Activated naive CD4-positive, alpha-beta T cell treated with Interleukin-2 at 50 U/mL for 16 hours (primary cell): ENCODE measurements around the gene SKIC8.
A peak's percentile ranks its signal among the peaks of the same experiment; 100 is the strongest.

Experiments used
- DNase-seq: peaks from one replicate; pipeline ENCODE4 v3.0.0-alpha.2; 2020

SKIC8 gene

DNA sequence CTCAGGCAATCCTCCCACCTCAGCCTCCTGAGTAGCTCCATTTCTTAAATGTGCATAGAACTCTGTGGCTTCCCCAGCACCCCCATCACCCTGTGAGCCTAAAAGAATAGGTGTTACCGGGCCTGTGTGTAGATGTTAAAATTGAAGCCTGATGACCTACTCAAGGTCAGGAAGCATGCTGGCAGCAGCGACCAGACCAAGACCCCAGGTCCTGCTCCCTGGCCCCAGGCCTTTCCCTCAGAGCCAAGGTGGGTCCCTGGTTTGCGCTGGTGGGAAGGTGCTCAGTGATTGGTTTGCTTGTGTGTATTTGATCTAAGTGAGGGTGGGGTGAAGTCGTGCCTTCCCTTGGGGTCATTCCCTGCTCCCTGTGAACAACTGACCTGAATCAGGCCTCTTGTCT lies 22.4 kb upstream of the SKIC8 start:
- no peak for DNase-seq

GRCh38 chr15:78321041-78321570 lies 21.7 kb upstream of the SKIC8 start:
- DNase-seq: no peak

DNA sequence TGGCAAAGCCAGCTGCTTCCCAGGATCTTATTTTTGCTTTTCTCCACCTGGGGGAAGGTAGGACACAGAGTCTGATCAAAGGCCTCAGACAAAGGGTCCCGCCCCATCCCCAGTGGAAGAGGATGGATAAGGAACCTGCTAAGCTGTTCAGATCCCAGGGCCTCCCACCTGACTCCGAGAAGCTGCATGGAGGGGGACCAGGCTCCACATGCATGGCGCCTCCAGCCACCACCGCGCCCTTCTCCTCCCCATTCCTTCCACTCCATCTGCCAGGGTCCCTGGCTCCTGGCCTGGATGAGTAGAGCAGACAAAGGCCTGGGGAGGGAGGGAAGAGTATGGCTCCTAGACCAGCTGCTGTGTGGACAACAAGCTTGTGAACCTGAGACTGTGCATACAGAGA lies 20.8 kb upstream of the SKIC8 start:
- DNase-seq: no peak

GRCh38 chr15:78319588-78319987 lies 20.2 kb upstream of the SKIC8 start:
- no peak for DNase-seq

- no peak for DNase-seq
Measured at GRCh38 chr15:78317145-78317836, 17.9 kb upstream of the SKIC8 start.

GRCh38 chr15:78316283-78317083 lies 17.1 kb upstream of the SKIC8 start:
- no peak for DNase-seq

- DNase-seq: no peak
Measured at GRCh38 chr15:78315686-78316282, 16.4 kb upstream of the SKIC8 start.

GRCh38 chr15:78314181-78314581 lies 14.8 kb upstream of the SKIC8 start:
- no peak for DNase-seq

GRCh38 chr15:78313383-78313782 lies 14.0 kb upstream of the SKIC8 start:
- DNase-seq: no peak

GRCh38 chr15:78312957-78313356 lies 13.5 kb upstream of the SKIC8 start:
- DNase-seq: no peak

DNA sequence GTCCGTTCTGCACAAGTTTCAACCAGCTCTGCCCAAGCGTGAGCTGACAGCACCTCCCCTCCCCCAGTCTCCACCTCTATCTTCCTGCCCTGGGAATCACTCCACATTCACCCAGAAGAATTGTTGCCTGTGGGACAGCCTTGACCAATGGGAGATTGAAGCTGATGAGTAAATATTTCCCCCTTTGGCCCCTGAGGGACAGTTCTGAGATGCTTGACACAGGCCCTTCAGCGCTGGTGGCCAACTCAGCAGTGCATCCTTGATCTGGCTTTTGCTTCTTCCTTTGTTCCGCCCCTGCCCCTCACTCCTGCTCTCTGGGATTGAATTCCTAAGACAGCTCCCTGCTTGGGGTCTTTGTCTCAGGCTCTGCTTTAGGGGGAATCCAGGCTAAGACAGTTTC lies 13.1 kb upstream of the SKIC8 start:
- no peak for DNase-seq

- no peak for DNase-seq
Measured at GRCh38 chr15:78311292-78311691, 11.9 kb upstream of the SKIC8 start.

GRCh38 chr15:78308422-78309032 lies 9.1 kb upstream of the SKIC8 start:
- peak; percentile 42 for DNase-seq

DNA sequence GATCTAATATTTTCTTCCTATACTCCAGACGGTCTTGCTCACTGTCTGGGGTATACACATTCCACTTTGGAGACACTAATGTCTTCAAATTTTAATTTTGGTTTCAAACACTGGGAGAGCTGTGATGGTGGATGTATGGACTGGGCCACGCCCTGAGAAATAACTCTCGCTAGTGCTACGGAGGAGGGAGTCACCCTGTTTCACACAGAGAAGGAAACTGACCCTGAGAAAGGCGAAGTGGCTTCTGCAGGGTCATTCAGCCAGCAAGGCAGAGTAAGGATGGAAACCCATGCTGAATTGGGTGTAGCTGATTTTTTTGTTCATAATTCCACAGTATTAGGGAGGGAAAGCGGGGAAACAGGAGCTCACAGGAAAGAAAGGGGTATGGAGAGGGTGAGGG lies 8.6 kb upstream of the SKIC8 start:
- no peak for DNase-seq

DNA sequence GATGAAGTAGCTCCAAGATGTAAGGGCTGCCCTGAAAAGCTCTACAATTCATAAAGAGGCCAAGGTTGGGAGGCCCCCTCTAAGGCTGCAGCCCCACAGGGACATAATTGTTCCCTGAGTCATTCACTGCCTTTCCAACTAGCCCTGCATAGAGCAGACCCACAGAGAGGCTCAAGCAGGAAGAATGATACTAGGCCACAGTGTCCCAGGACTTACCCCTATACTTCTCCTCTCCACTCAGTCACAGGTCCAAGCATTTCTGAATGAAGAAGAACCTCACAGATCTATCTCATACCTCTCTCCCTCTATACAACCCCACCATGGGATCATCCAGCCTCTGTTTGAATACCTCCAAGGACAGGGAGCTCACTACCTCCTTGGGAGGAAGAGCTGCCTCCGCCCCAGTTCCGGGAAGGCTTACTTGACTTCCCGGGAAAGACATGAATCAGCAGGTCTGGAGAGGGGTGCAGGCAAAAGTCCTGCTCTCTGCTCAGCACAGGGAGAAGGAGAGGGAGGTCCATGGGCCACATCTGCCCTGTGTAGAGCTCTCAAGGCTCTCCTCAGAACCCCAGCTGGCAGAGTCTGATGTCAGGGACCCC lies 6.9 kb upstream of the SKIC8 start:
- no peak for DNase-seq

DNA sequence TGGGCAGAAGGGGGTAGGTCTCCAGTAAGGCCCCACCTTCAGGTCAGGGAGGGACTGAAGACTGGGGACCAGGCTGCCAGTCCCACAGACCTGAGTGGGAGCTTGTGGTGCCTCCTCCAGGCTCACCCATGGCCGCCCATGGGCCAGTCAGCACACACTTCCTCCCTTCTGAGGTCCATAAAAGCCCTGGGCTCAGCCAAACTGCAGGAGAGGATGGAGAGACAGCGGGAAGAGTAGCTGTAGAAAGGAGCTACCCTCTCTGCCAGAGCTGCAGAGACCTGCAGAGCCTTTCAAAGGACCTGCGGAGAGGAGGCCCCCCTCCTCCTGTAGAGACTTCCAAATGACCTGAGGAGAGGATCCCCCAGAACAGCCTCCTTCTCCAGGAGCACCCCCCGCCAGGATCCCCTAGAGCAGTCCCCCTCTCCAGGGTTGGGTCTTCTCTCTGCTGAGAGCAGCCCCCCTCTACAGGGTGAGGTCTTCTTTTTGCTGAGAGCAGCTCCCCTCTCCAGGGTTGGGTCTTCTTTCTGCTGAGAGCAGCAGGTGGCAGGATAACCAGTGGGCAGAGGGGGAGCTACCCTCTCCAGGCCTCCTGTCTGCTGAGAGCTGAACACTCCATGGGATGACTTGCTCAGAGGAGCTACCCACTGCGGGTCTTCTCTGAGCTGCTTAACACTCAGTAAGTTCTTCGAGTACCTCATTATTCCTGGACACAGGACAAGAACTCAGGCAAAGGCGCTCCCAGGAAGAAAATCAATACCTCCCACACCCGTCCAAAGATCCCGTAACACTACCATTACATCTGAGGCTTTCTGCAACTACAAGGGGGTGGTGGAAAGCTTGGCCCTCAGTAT lies 5.0 kb upstream of the SKIC8 start:
- no peak for DNase-seq

DNA sequence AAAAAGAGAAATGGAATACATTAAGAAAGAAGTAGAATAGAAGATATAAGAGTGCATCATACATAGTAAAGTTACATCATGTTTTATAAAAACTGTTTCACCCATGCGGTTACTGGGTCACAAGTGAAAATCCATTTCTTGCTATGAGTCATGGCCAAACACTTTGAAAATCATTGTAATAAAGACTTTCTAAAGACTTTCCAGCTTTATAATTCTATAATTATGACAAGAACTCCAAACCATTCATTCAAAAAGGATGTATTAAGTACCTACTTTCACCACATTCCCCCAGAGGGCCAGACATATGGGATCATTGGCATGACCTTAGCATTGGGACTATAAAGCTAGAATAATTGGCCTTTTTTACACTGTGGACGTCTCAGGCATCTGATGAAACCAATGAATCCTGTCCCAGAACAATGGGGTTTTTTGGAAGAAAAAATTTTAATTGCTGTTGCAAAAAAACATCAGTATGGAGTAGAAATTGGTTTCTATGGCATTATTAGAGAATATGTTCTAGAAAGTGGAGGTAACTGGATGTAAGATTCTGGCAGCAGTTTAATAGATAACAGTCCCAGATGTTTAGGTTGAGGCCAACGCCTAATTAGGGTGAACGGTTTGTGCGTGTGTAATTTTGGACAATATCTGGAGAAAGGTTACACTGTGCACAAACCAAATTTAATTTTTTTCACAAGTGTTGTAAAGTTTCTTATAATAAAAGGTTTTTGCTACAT lies 3.3 kb upstream of the SKIC8 start:
- no peak for DNase-seq

DNA sequence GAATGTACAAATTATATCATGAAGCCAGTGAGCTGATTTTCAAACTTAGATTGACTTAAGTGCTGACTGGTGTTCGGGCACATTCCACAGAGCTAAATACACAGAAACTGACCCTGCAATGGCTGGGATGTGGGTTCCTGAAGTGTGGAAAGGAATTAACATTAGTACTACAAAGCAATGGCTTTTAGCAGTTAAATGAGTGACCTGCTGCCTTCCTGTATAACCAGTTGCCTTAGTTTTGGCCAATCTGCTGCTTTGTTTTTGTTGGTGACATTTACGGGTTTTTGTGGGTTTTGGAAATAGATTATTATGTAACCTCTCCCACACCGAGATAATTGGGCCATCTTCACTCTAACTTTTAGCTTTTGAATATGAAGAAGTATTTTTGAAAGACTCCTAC lies 2.4 kb upstream of the SKIC8 start:
- no peak for DNase-seq

DNA sequence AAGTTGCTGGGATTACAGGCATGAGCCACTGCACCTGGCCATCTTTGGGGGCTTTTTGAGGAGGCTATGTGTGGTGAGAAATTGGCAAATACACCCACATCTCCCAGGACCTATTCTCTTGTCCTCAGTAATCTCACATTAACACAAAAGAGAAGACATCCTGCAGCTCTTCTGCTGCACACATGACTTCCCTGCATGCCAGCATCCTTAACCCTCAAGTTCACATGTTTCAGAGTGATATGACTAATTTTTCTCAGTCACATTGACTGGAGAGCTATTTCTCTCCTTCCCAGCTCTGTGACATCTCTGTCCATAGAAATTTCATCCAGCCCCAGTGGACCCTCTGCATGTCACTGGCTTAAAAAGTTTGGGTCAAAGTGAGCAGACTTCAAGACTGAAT lies 1.9 kb upstream of the SKIC8 start:
- no peak for DNase-seq

DNA sequence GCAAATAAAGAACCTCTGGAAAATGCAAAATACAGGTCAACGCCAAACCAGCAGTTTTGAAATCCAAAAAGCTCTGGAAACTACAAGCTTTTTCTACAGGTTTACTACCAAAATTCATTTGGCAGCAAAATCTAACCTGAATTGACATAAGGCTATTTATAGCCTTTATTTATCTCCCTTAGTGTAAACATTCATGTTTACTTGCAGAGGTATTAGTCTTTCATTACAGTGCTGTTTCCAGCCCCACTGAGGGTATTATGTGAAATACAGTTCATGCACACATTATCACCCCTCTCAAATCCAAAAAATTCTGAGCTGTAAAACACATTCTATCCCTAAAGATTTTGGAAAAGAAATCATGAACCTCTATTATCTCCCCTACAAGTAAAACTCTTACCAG lies 7.2 kb downstream of the SKIC8 start:
- DNase-seq: no peak

- DNase-seq: no peak
Measured at GRCh38 chr15:78291698-78292097, 7.7 kb downstream of the SKIC8 start.
